Ascending aorta (tissue), 2 donors: ENCODE measurements around the gene INHBC. TPM values are rescaled to one million over a fixed set of nuclear protein-coding genes. Genes with fewer than 3 reads are reported as not detected.
A peak's percentile ranks its signal among the peaks of the same experiment; 100 is the strongest.
"Not testable (repeated sequence)": the region's sequence is repeated elsewhere in the genome, so short reads cannot be mapped to it uniquely, and the experiment has no call there.

Source experiments
- DNase-seq, 2 donors: peaks; one replicate each; pipeline ENCODE4 v3.0.0-alpha.2; 2019; ENCODE audit warnings: low spot score in 2 of 2
- H3K27ac ChIP-seq, 2 donors: fragments of 200-600 bp; sonication (generic); one replicate each; pipeline ENCODE4 v1.5.1; 2016 to 2017; ENCODE audit warnings: mild to moderate bottlenecking in 1 of 2
- H3K27me3 ChIP-seq: fragments of 200-600 bp; sonication (generic); one replicate; pipeline ENCODE4 v1.5.1; 2017
- H3K36me3 ChIP-seq, 2 donors: fragments of 200-600 bp; sonication (generic); one replicate each; pipeline ENCODE4 v1.5.1; 2016
- H3K4me1 ChIP-seq, 2 donors: fragments of 200-600 bp; sonication (generic); one replicate each; pipeline ENCODE4 v1.5.1; 2016 to 2017; ENCODE audit warnings: mild to moderate bottlenecking in 1 of 2
- H3K4me3 ChIP-seq, 2 donors: fragments of 200-600 bp; sonication (generic); one replicate each; pipeline ENCODE4 v1.5.1; 2016 to 2017; ENCODE audit warnings: mild to moderate bottlenecking in 1 of 2
- H3K9me3 ChIP-seq, 2 donors: fragments of 200-600 bp; sonication (generic); one replicate each; pipeline ENCODE4 v1.5.1; 2016
- CTCF ChIP-seq, 3 experiments: fragments of 200-600 bp in 2 of 3; fragments of 450-650 bp in 1 of 3; sonication (generic) in 2 of 3; IDR thresholded peaks; one replicate each; pipeline ENCODE4 v1.5.1; 2016 to 2019; ENCODE audit warnings: antibody characterized with exemption in 3 of 3, mild to moderate bottlenecking in 1 of 3, moderate library complexity in 1 of 3
- intact Hi-C: fragments of 100-400 bp; cut with DNase I; formaldehyde crosslinking; loops from one replicate; pipeline ENCODE4 v1.15.1; 2023
- total RNA-seq: library from RNA; depleted of rRNA; stranded (reverse); fragments of >200 nt; gene quantifications from one replicate; pipeline ENCODE4 v1.1.0, GENCODE V29; 2016

Gene INHBC
- total RNA-seq, 1 donor from 2014 or later: not detected

- Histone ChIP-seq H3K4me1 (peaks cover 0 to 13% of the 10 kb centered on the region in 2 donors), H3K9me3 (no peaks in the 10 kb centered on the region), H3K36me3 (peaks cover 0 to 16% of the 10 kb centered on the region in 2 donors), H3K4me3 (no peak overlapping the region), H3K27me3 (no peaks in the 10 kb centered on the region), H3K27ac (no peak overlapping the region)
- intact Hi-C loops: no loop called here
- no peak for DNase-seq
- no peak for TF ChIP-seq CTCF (IDR thresholded peaks at IDR 0.05)
Observed at GRCh38 chr12:57419495-57419894, 15.1 kb upstream of the INHBC start.

- no peak for TF ChIP-seq CTCF (IDR thresholded peaks at IDR 0.05)
- H3K27me3 ChIP-seq: no peaks in the 10 kb centered on the region
Observed at GRCh38 chr12:57420482-57420881, 14.1 kb upstream of the INHBC start.

GRCh38 chr12:57426948-57427347, 7.6 kb upstream of the INHBC start:
- H3K4me3 ChIP-seq, intact Hi-C loops: not testable (repeated sequence)

More at GRCh38 chr12:57420482-57420881, 14.1 kb upstream of the INHBC start:
- Histone ChIP-seq H3K4me3 (no peak overlapping the region), H3K27ac (no peak overlapping the region), H3K9me3 (no peaks in the 10 kb centered on the region), H3K36me3 (peaks cover 0 to 21% of the 10 kb centered on the region in 2 donors), H3K4me1 (peaks cover 0 to 13% of the 10 kb centered on the region in 2 donors)
- intact Hi-C loops: no loop called here
- no peak for DNase-seq

DNA sequence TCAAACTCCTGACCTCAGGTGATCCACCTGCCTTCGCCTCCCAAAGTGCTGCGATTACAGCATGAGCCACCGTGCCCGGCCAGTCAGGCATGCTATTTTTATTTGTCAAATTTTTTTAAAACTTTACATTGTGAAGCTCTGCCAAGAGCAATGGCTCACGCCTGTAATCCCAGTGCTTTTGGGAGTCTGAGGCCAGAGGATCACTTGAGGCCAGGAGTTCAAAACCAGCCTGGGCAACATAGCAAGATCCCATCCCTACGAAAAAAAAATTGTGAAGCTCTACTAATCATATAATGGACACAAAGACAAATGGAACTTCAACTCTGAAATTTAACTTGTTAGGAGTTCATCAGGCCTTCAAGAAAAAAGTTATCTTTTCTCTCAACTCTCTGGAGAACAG, 5.6 kb upstream of the INHBC start:
- intact Hi-C loops: no loop called here
- Histone ChIP-seq H3K9me3 (no peaks in the 10 kb centered on the region), H3K36me3 (peaks cover 0 to 6% of the 10 kb centered on the region in 2 donors), H3K27me3 (no peaks in the 10 kb centered on the region), H3K27ac (peak overlapping the region; percentile 94 to 100), H3K4me3 (no peak overlapping the region), H3K4me1 (peaks cover 6 to 7% of the 10 kb centered on the region in 2 donors)
- no peak for DNase-seq
- TF ChIP-seq CTCF (IDR thresholded peaks at IDR 0.05): no peak

More at GRCh38 chr12:57426948-57427347, 7.6 kb upstream of the INHBC start:
- H3K27me3 ChIP-seq, H3K9me3 ChIP-seq, H3K27ac ChIP-seq, DNase-seq, H3K4me1 ChIP-seq: not testable (repeated sequence)
- peaks cover 0 to 21% of the 10 kb centered on the region in 2 donors for H3K36me3 ChIP-seq

DNA sequence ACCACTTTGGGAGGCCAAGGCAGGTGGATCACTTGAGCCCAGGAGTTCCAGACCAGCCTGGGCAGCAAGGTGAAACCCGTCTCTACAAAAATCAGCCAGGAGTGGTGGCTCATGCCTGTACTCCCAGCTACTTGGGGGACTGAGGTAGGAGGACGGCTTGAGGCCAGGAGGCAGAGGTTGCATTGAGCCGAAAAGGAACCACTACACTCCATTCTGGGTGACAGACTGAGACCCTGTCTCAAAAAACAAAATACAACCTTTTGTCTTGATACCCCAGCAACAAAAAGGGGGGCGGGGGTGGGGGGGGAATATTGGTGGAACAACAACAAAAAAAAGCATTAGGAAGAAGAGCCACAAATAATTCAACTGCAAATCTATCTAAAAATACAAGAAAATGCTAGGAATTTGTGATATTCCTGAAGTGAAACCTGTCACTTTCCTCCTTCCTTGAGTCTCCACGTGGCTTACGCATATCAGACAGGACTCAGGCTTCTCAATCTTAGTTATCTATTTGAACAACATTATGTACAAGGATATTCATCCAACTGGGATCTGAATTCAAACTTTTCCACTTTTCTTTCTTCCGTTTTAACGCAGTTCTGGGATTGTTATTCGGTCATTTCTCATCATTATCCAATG, 5.0 kb upstream of the INHBC start:
- Histone ChIP-seq H3K4me1 (peaks cover 6 to 7% of the 10 kb centered on the region in 2 donors), H3K27me3 (no peaks in the 10 kb centered on the region), H3K9me3 (no peaks in the 10 kb centered on the region), H3K4me3 (peak overlapping the region; percentile 90 to 98), H3K27ac (peak overlapping the region; percentile 94 to 100), H3K36me3 (peaks cover 0 to 6% of the 10 kb centered on the region in 2 donors)
- intact Hi-C loops: loop anchor here (1.0 kb wide), 1 partner anchor 23 kb away; no protein-coding TSS in a partner anchor
- no peak for DNase-seq
- no peak for TF ChIP-seq CTCF (IDR thresholded peaks at IDR 0.05)

DNA sequence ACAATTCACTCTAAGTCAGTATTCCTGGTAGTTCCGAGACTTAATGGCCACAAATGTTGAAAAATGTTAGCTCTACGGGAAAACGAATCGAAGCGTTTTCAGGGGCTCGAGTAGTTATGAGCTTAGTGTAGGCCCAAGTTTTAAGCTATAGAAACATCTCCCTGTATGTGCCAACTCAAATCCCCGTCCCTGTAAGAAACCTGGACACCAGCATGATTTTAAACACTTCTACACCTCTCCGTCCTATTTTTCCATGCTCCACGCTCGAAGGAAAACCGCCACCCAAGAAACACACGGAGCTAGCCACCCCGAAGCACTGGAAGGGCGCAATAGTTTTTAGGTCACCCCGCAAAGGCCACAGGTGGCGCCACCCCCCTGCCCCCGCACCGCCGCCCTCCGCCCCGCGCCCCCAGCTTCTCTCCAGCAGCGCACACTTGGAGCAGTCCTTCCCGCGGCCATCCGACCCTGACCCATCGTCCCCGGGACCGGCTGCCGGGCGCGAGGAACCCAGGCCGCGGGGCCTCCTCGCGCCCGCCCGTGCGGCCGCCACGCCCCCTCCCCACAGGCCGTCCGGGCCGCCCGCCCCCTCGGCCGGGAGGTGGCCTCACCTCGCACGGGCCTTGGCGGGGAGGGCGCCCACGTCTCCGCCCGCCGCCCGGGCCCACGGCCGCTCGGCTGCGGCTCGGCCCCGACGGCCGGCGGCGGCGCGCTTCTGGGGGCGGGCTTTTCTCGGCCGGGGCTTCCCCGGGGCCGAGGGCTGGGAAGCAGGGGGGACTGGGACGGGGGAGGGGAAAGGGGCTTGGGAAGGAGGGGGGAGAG, 4.3 kb upstream of the INHBC start:
- H3K9me3 ChIP-seq: no peaks in the 10 kb centered on the region
- DNase-seq: peak in 1 of 2 donors; percentile 77
- no peak for TF ChIP-seq CTCF (IDR thresholded peaks at IDR 0.05)
- peak overlapping the region; percentile 90 to 98 for H3K4me3 ChIP-seq
- peaks cover 0 to 2% of the 10 kb centered on the region in 2 donors for H3K36me3 ChIP-seq
- peak overlapping the region; percentile 94 to 100 for H3K27ac ChIP-seq
- H3K4me1 ChIP-seq: peaks cover 6 to 7% of the 10 kb centered on the region in 2 donors
- intact Hi-C loops: loop anchor here (1.0 kb wide), 1 partner anchor 22 kb away; no protein-coding TSS in a partner anchor
- no peaks in the 10 kb centered on the region for H3K27me3 ChIP-seq
